H9 (cell line): ENCODE results near the gene LAMC3. TPM values are rescaled to one million over a fixed set of nuclear protein-coding genes. Genes with fewer than 3 reads are reported as not detected.

ENCODE experiments used
- DNase-seq: peaks from one replicate; pipeline ENCODE4 v3.0.0-alpha.2; 2017
- H2AFZ ChIP-seq: one replicate; pipeline ENCODE4 v1.6.1; 2013; ENCODE audit warnings: mild to moderate bottlenecking, low read length, control low read depth, moderate library complexity
- H2AK5ac ChIP-seq: 2 replicates; pipeline ENCODE4 v1.6.1; 2013; ENCODE audit warnings: low read length, control low read depth, mixed read lengths; ENCODE audit not compliant: insufficient read length
- H2BK120ac ChIP-seq: one replicate; pipeline ENCODE4 v1.6.1; 2013; ENCODE audit warnings: low read depth, mild to moderate bottlenecking, low read length, control low read depth, inconsistent platforms; ENCODE audit not compliant: poor library complexity, severe bottlenecking
- H2BK12ac ChIP-seq: 2 replicates; pipeline ENCODE4 v1.6.1; 2013; ENCODE audit warnings: low read length, control low read depth, mixed read lengths, low read depth; ENCODE audit not compliant: insufficient read length
- H2BK15ac ChIP-seq: 2 replicates; pipeline ENCODE4 v1.6.1; 2013; ENCODE audit warnings: low read depth, low read length, control low read depth
- H2BK20ac ChIP-seq: one replicate; pipeline ENCODE4 v1.6.1; 2013; ENCODE audit warnings: low read depth, mild to moderate bottlenecking, low read length, control low read depth, inconsistent platforms; ENCODE audit not compliant: poor library complexity, severe bottlenecking
- H2BK5ac ChIP-seq: 2 replicates; pipeline ENCODE4 v1.6.1; 2013; ENCODE audit warnings: low read length, control low read depth, mixed read lengths; ENCODE audit not compliant: insufficient read length
- H3K14ac ChIP-seq: 2 replicates; pipeline ENCODE4 v1.6.1; 2013; ENCODE audit warnings: low read length, control low read depth; ENCODE audit not compliant: insufficient read depth
- H3K18ac ChIP-seq: 2 replicates; pipeline ENCODE4 v1.6.1; 2013; ENCODE audit warnings: low read depth, mild to moderate bottlenecking, mixed read lengths, low read length, control low read depth; ENCODE audit not compliant: insufficient read length
- H3K23ac ChIP-seq: 2 replicates; pipeline ENCODE4 v1.6.1; 2013; ENCODE audit warnings: low read length, control low read depth, mixed read lengths, low read depth; ENCODE audit not compliant: insufficient read length
- H3K23me2 ChIP-seq: 2 replicates; pipeline ENCODE4 v1.6.1; 2013; ENCODE audit warnings: low read depth, mild to moderate bottlenecking, mixed read lengths, low read length, control low read depth; ENCODE audit not compliant: insufficient read length, poor library complexity, severe bottlenecking
- H3K27ac ChIP-seq: 2 replicates; pipeline ENCODE4 v1.5.1; 2013; ENCODE audit warnings: low read length, control low read depth, mixed read lengths, low read depth; ENCODE audit not compliant: insufficient read length
- H3K27me3 ChIP-seq: 2 replicates; pipeline ENCODE4 v1.6.1; 2013; ENCODE audit warnings: low read length, control low read depth, inconsistent platforms; ENCODE audit not compliant: insufficient read depth
- H3K4ac ChIP-seq: 2 replicates; pipeline ENCODE4 v1.6.1; 2013; ENCODE audit warnings: low read depth, mild to moderate bottlenecking, control low read depth, inconsistent platforms, low read length, moderate library complexity
- H3K4me1 ChIP-seq: 2 replicates; pipeline ENCODE4 v1.6.1; 2013; ENCODE audit warnings: low read length, control low read depth, inconsistent platforms; ENCODE audit not compliant: insufficient read depth
- H3K4me2 ChIP-seq: 2 replicates; pipeline ENCODE4 v1.6.1; 2013; ENCODE audit warnings: low read length, control low read depth, mixed read lengths; ENCODE audit not compliant: insufficient read length, insufficient read depth
- H3K56ac ChIP-seq: 2 replicates; pipeline ENCODE4 v1.6.1; 2013; ENCODE audit warnings: low read depth, mild to moderate bottlenecking, mixed read lengths, low read length, control low read depth; ENCODE audit not compliant: insufficient read length
- H3K79me1 ChIP-seq: 2 replicates; pipeline ENCODE4 v1.6.1; 2013; ENCODE audit warnings: low read depth, mild to moderate bottlenecking, moderate library complexity, low read length, control low read depth, inconsistent platforms; ENCODE audit not compliant: insufficient read depth, poor library complexity, severe bottlenecking
- H3K79me2 ChIP-seq: 2 replicates; pipeline ENCODE4 v1.6.1; 2013; ENCODE audit warnings: low read length, control low read depth, inconsistent platforms; ENCODE audit not compliant: insufficient read depth
- H3K9ac ChIP-seq: 2 replicates; pipeline ENCODE4 v1.6.1; 2013; ENCODE audit warnings: low read length, control low read depth, mixed read lengths; ENCODE audit not compliant: insufficient read length; ENCODE audit errors: extremely low read depth
- H3K9me3 ChIP-seq: one replicate; pipeline ENCODE4 v1.6.1; 2013; ENCODE audit warnings: low read depth, low read length, inconsistent platforms; ENCODE audit not compliant: control insufficient read depth
- H3T11ph ChIP-seq: one replicate; pipeline ENCODE4 v1.6.1; 2013; ENCODE audit warnings: mild to moderate bottlenecking, low read length, control low read depth, inconsistent platforms
- H4K20me1 ChIP-seq: one replicate; pipeline ENCODE4 v1.6.1; 2013; ENCODE audit not compliant: control insufficient read depth, insufficient read length, insufficient read depth
- H4K5ac ChIP-seq: 2 replicates; pipeline ENCODE4 v1.6.1; 2013; ENCODE audit warnings: low read depth, mild to moderate bottlenecking, mixed read lengths, low read length, control low read depth; ENCODE audit not compliant: insufficient read length
- H4K8ac ChIP-seq: replicated peaks from 2 replicates; pipeline ENCODE4 v1.6.1; 2013; ENCODE audit warnings: low read length, control low read depth, mixed read lengths, low read depth; ENCODE audit not compliant: insufficient read length
- H4K91ac ChIP-seq: 2 replicates; pipeline ENCODE4 v1.6.1; 2013; ENCODE audit warnings: low read depth, mild to moderate bottlenecking, moderate library complexity, mixed read lengths, low read length, control low read depth; ENCODE audit not compliant: insufficient read length
- H3K27ac Mint-ChIP-seq, 3 experiments: 2 replicates in 2 of 3; 3 replicates in 1 of 3; pipeline ENCODE4 v1.8.0; 2020 to 2021; ENCODE audit warnings: mixed read lengths in 3 of 3, mild to moderate bottlenecking in 1 of 3, moderate library complexity in 1 of 3
- H3K27me3 Mint-ChIP-seq: 2 replicates; pipeline ENCODE4 v1.8.0; 2021; ENCODE audit warnings: low read depth, mild to moderate bottlenecking, moderate library complexity, mixed read lengths
- H3K36me3 Mint-ChIP-seq, 3 experiments: 2 replicates in 2 of 3; 3 replicates in 1 of 3; pipeline ENCODE4 v1.8.0; 2020 to 2021; ENCODE audit warnings: low read depth in 3 of 3, mixed read lengths in 3 of 3; ENCODE audit not compliant: insufficient read depth in 1 of 3
- H3K4me1 Mint-ChIP-seq, 2 experiments: 2 replicates each; pipeline ENCODE4 v1.8.0; 2020; ENCODE audit warnings: mixed read lengths in 2 of 2
- H3K4me3 Mint-ChIP-seq, 2 experiments: 2 replicates in 1 of 2; 3 replicates in 1 of 2; pipeline ENCODE4 v1.8.0; 2020 to 2021; ENCODE audit warnings: mild to moderate bottlenecking in 2 of 2, mixed read lengths in 2 of 2, moderate library complexity in 1 of 2
- H3K9me3 Mint-ChIP-seq, 2 experiments: 2 replicates in 1 of 2; 3 replicates in 1 of 2; pipeline ENCODE4 v1.8.0; 2020; ENCODE audit warnings: mild to moderate bottlenecking in 2 of 2, mixed read lengths in 2 of 2, moderate library complexity in 1 of 2
- WGBS: extraction: QIAGEN DNeasy Blood & Tissue Kit; methylation state at CpG from one replicate; pipeline ENCODE4 v1.1.7; 2013; ENCODE audit warnings: missing lambda C conversion rate, low lambda C conversion rate, mixed read lengths; ENCODE audit not compliant: insufficient read length; ENCODE audit errors: extremely low coverage; 5-methylcytosine and 5-hydroxymethylcytosine counted together
- total RNA-seq: library from RNA; stranded (reverse); gene quantifications from 2 replicates; pipeline ENCODE4 v1.2.1, GENCODE V29; 2021
- TF ChIP-seq, protein P1 (sequence below): fragments of 200-600 bp; sonication (generic); conservative IDR thresholded peaks from 3 replicates; pipeline ENCODE4 v1.8.0; 2021; ENCODE audit warnings: antibody characterized with exemption, mild to moderate bottlenecking

LAMC3 gene
- total RNA-seq, 1 experiment from 2014 or later = 21.7 TPM

DNA sequence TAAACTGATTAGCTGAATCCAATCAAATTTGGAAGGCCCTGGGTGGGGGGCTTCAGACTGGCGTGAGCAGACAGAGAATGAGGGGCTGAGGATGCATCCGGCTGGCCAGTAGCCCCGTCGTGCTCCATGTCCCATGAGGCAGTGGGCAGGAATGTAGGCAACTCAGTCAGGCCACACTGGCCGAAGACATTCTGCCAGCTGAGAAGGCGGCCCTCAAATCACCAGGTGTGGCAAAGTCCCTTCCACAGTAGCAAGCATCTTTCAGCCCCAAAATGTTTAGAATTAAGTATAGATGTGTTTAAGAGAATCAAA is 25.7 kb upstream of the LAMC3 start:
- no peak overlapping the region for H4K5ac ChIP-seq
- H2BK5ac ChIP-seq = no peak overlapping the region
- no CpG with 5 or more reads among the region's 6 CpGs for WGBS
- H3K56ac ChIP-seq = no peak overlapping the region
- H3K4me2 ChIP-seq = no peak overlapping the region
- Mint-ChIP-seq H3K9me3 (no peaks in the 10 kb centered on the region; a peak in 2 of 5 replicates), H3K4me1 (peaks cover 0 to 25% of the 10 kb centered on the region in 2 experiments; a peak in 2 of 4 replicates), H3K4me3 (no peak overlapping the region), H3K36me3 (no peaks in the 10 kb centered on the region), H3K27ac (peak overlapping the region in 1 of 3 experiments; percentile 93; a peak in 1 of 7 replicates), H3K27me3 (peaks cover 2% of the 10 kb centered on the region)
- H3K9me3 ChIP-seq = no peaks in the 10 kb centered on the region
- H2AFZ ChIP-seq = no peak overlapping the region
- TF ChIP-seq, protein P1, sequence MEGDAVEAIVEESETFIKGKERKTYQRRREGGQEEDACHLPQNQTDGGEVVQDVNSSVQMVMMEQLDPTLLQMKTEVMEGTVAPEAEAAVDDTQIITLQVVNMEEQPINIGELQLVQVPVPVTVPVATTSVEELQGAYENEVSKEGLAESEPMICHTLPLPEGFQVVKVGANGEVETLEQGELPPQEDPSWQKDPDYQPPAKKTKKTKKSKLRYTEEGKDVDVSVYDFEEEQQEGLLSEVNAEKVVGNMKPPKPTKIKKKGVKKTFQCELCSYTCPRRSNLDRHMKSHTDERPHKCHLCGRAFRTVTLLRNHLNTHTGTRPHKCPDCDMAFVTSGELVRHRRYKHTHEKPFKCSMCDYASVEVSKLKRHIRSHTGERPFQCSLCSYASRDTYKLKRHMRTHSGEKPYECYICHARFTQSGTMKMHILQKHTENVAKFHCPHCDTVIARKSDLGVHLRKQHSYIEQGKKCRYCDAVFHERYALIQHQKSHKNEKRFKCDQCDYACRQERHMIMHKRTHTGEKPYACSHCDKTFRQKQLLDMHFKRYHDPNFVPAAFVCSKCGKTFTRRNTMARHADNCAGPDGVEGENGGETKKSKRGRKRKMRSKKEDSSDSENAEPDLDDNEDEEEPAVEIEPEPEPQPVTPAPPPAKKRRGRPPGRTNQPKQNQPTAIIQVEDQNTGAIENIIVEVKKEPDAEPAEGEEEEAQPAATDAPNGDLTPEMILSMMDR = no peak
- H2BK12ac ChIP-seq = no peak overlapping the region
- no peak overlapping the region for H4K91ac ChIP-seq
- no peaks in the 10 kb centered on the region for H3K79me1 ChIP-seq
- no peak overlapping the region for H3K23ac ChIP-seq
- no peaks in the 10 kb centered on the region for H4K20me1 ChIP-seq
- no peak overlapping the region for H3K14ac ChIP-seq
- no peak for DNase-seq
- no peaks in the 10 kb centered on the region for H3K4me1 ChIP-seq
- no peak overlapping the region for H4K8ac ChIP-seq
- H3K23me2 ChIP-seq = no peaks in the 10 kb centered on the region
- no peaks in the 10 kb centered on the region for H3K79me2 ChIP-seq
- H2BK15ac ChIP-seq = no peak overlapping the region
- H3K4ac ChIP-seq = no peak overlapping the region
- H3K18ac ChIP-seq = no peak overlapping the region
- no peak overlapping the region for H3T11ph ChIP-seq
- no peaks in the 10 kb centered on the region for H3K27me3 ChIP-seq
- H2BK120ac ChIP-seq = no peak overlapping the region
- H3K9ac ChIP-seq = no peak overlapping the region
- no peak overlapping the region for H3K27ac ChIP-seq
- H2BK20ac ChIP-seq = no peak overlapping the region
- H2AK5ac ChIP-seq = no peak overlapping the region
